Endothelial cell of umbilical vein (primary cell): ENCODE data around the gene DNAJC30.
A peak's percentile ranks its signal among the peaks of the same experiment; 100 is the strongest.

Source experiments
- CTCF ChIP-seq, 2 donors: IDR thresholded peaks; 1 replicate in 1 of 2; 2 replicates in 1 of 2; pipeline ENCODE4 v1.5.1; 2011; ENCODE audit warnings: low read length in 2 of 2, mild to moderate bottlenecking in 2 of 2, moderate library complexity in 2 of 2, control low read depth in 1 of 2, inconsistent platforms in 1 of 2, low read depth in 1 of 2; ENCODE audit not compliant: insufficient read depth in 1 of 2; ENCODE audit errors: extremely low read depth in 1 of 2
- JUN ChIP-seq: IDR thresholded peaks from 2 replicates; pipeline ENCODE4 v1.6.1; 2011; ENCODE audit warnings: borderline replicate concordance, low read depth; ENCODE audit not compliant: insufficient read length, insufficient read depth
- POLR2A ChIP-seq: IDR thresholded peaks from 2 replicates; pipeline ENCODE4 v1.6.1; 2012; ENCODE audit warnings: low read depth, mild to moderate bottlenecking, control low read depth, low read length

GRCh38 chr7:73718905-73719805, 35.9 kb upstream of the DNAJC30 start, which contains the start of gene STX1A:
- TF ChIP-seq POLR2A (peak; percentile 77), CTCF (IDR thresholded peaks at IDR 0.05; ENCODE audit: extremely low read depth in 1 of 2, insufficient read depth in 1 of 2, low read depth in 1 of 2, low read length in 2 of 2) (no peak), JUN (no peak)
